Hematopoietic multipotent progenitor cell (in vitro differentiated cells): ENCODE data around the gene DPH7. TPM values are rescaled to one million over a fixed set of nuclear protein-coding genes. Genes with fewer than 3 reads are reported as not detected.

Source experiments
- total RNA-seq: library from RNA; depleted of rRNA; stranded (reverse); fragments of >200 nt; gene quantifications from one replicate; pipeline ENCODE4 v1.2.3, GENCODE V29; 2012

Gene DPH7
- total RNA-seq, 1 donor: 25.0 TPM

Other genes with a start within 250 kb of the DPH7 start
- gene EXD3, start 155.8 kb downstream of the DPH7 start, total RNA-seq: 28.3 TPM
- gene NOXA1, start 155.5 kb downstream of the DPH7 start, total RNA-seq: 4.6 TPM
- 0.27 TPM for gene ENTPD8, start 137.6 kb downstream of the DPH7 start, total RNA-seq
- 26.4 TPM for gene NSMF, start 119.6 kb downstream of the DPH7 start, total RNA-seq
- 11.6 TPM for gene PNPLA7, start 28.5 kb downstream of the DPH7 start, total RNA-seq
- gene MRPL41, start 27.0 kb downstream of the DPH7 start, total RNA-seq: 18.3 TPM
- 13.2 TPM for gene ZMYND19, start 11.6 kb upstream of the DPH7 start, total RNA-seq
- gene ARRDC1, start 26.8 kb upstream of the DPH7 start, total RNA-seq: 92.4 TPM
- 119 TPM for gene EHMT1, start 40.1 kb upstream of the DPH7 start, total RNA-seq